NT2/D1 (cell line): ENCODE data around the gene PSG2.
"Not testable (repeated sequence)": the region's sequence is repeated elsewhere in the genome, so short reads cannot be mapped to it uniquely, and the experiment has no call there.

Experiments used
- DNase-seq: peaks from one replicate; pipeline ENCODE4 v3.0.0-alpha.2; 2011; ENCODE audit warnings: low read depth, low spot score
- H3K27me3 ChIP-seq: 2 replicates; pipeline ENCODE4 v1.6.0; 2011; ENCODE audit warnings: mild to moderate bottlenecking; ENCODE audit not compliant: insufficient read length, insufficient read depth
- H3K36me3 ChIP-seq: 2 replicates; pipeline ENCODE4 v1.6.1; 2011; ENCODE audit warnings: mild to moderate bottlenecking, low read length, mixed read lengths; ENCODE audit not compliant: insufficient read depth, insufficient read length
- H3K4me1 ChIP-seq: 2 replicates; pipeline ENCODE4 v1.5.1; 2011; ENCODE audit not compliant: insufficient read depth, insufficient read length
- H3K4me3 ChIP-seq: 2 replicates; pipeline ENCODE4 v1.5.1; 2011; ENCODE audit warnings: low read depth; ENCODE audit not compliant: insufficient read length
- H3K9ac ChIP-seq: 2 replicates; pipeline ENCODE4 v1.6.0; 2011; ENCODE audit warnings: low read depth; ENCODE audit not compliant: insufficient read length
- H3K9me3 ChIP-seq: 2 replicates; pipeline ENCODE4 v1.5.1; 2011; ENCODE audit warnings: mild to moderate bottlenecking, low read length; ENCODE audit not compliant: insufficient read depth
- SUZ12 ChIP-seq: IDR thresholded peaks from 2 replicates; pipeline ENCODE4 v1.6.1; 2011; ENCODE audit not compliant: insufficient read length, insufficient read depth; ENCODE audit errors: extremely low read depth
- YY1 ChIP-seq: IDR thresholded peaks from 2 replicates; pipeline ENCODE4 v1.6.1; 2011; ENCODE audit not compliant: insufficient read length, insufficient read depth
- ZNF274 ChIP-seq: IDR thresholded peaks from 2 replicates; pipeline ENCODE4 v1.6.1; 2011; ENCODE audit warnings: mild to moderate bottlenecking, low read depth, low read length

The PSG2 gene

GRCh38 chr19:43078311-43078710 lies 4.2 kb downstream of the PSG2 start:
- DNase-seq: no peak
- Histone ChIP-seq H3K27me3 (no peaks in the 10 kb centered on the region), H3K36me3 (no peaks in the 10 kb centered on the region), H3K4me1 (no peaks in the 10 kb centered on the region), H3K9ac (no peak overlapping the region), H3K9me3 (no peaks in the 10 kb centered on the region), H3K4me3 (no peak overlapping the region)
- no peak for TF ChIP-seq SUZ12
- no peak for TF ChIP-seq ZNF274
- no peak for TF ChIP-seq YY1

GRCh38 chr19:43077881-43078280 lies 4.6 kb downstream of the PSG2 start:
- not testable (repeated sequence) for H3K9ac ChIP-seq, H3K9me3 ChIP-seq, H3K4me1 ChIP-seq, DNase-seq, H3K4me3 ChIP-seq, H3K27me3 ChIP-seq, H3K36me3 ChIP-seq

GRCh38 chr19:43062418-43062817 lies 20.1 kb downstream of the PSG2 start:
- not testable (repeated sequence) for H3K36me3 ChIP-seq, DNase-seq

GRCh38 chr19:43061326-43061725 lies 21.2 kb downstream of the PSG2 start:
- DNase-seq, H3K27me3 ChIP-seq, H3K9me3 ChIP-seq, H3K9ac ChIP-seq, H3K4me3 ChIP-seq, H3K4me1 ChIP-seq, H3K36me3 ChIP-seq: not testable (repeated sequence)

More at GRCh38 chr19:43062418-43062817, 20.1 kb downstream of the PSG2 start:
- not testable (repeated sequence) for H3K4me3 ChIP-seq, H3K9me3 ChIP-seq, H3K27me3 ChIP-seq, H3K9ac ChIP-seq, H3K4me1 ChIP-seq

- H3K4me3 ChIP-seq, H3K9ac ChIP-seq, H3K4me1 ChIP-seq, DNase-seq, H3K27me3 ChIP-seq, H3K36me3 ChIP-seq, H3K9me3 ChIP-seq: not testable (repeated sequence)
Measured at GRCh38 chr19:43060254-43060653, 22.2 kb downstream of the PSG2 start.

- H3K27me3 ChIP-seq, H3K4me1 ChIP-seq, H3K4me3 ChIP-seq, H3K9me3 ChIP-seq, DNase-seq, H3K9ac ChIP-seq, H3K36me3 ChIP-seq: not testable (repeated sequence)
Measured at GRCh38 chr19:43059482-43059881, 23.0 kb downstream of the PSG2 start.

- H3K9ac ChIP-seq, DNase-seq, H3K4me1 ChIP-seq, H3K9me3 ChIP-seq, H3K4me3 ChIP-seq, H3K36me3 ChIP-seq, H3K27me3 ChIP-seq: not testable (repeated sequence)
Measured at GRCh38 chr19:43058440-43058839, 24.1 kb downstream of the PSG2 start.

GRCh38 chr19:43047966-43048365 lies 34.5 kb downstream of the PSG2 start:
- not testable (repeated sequence) for H3K4me1 ChIP-seq, H3K27me3 ChIP-seq, H3K4me3 ChIP-seq, H3K9me3 ChIP-seq, H3K9ac ChIP-seq, DNase-seq, H3K36me3 ChIP-seq

GRCh38 chr19:43046578-43046977 lies 35.9 kb downstream of the PSG2 start:
- not testable (repeated sequence) for H3K4me1 ChIP-seq, DNase-seq, H3K36me3 ChIP-seq, H3K27me3 ChIP-seq, H3K9ac ChIP-seq, H3K9me3 ChIP-seq, H3K4me3 ChIP-seq

- not testable (repeated sequence) for H3K9ac ChIP-seq, H3K4me1 ChIP-seq, H3K27me3 ChIP-seq, DNase-seq, H3K9me3 ChIP-seq, H3K36me3 ChIP-seq, H3K4me3 ChIP-seq
Measured at GRCh38 chr19:43043492-43044180, 38.9 kb downstream of the PSG2 start.

GRCh38 chr19:43031645-43032044 lies 50.9 kb downstream of the PSG2 start:
- not testable (repeated sequence) for H3K36me3 ChIP-seq, H3K9ac ChIP-seq, H3K9me3 ChIP-seq, H3K27me3 ChIP-seq, H3K4me1 ChIP-seq, H3K4me3 ChIP-seq, DNase-seq
